Smooth muscle cell (in vitro differentiated cells): ENCODE data around the gene NTPCR. TPM values are rescaled to one million over a fixed set of nuclear protein-coding genes. Genes with fewer than 3 reads are reported as not detected.

Experiments used
- DNase-seq: peaks from one replicate; lab custom pipeline; 2025; ENCODE audit not compliant: unreplicated experiment; lab: John Stamatoyannopoulos, UW
- H2AFZ ChIP-seq: fragments of 200-600 bp; sonication (generic); 2 replicates; pipeline ENCODE4 v1.6.0; 2016; ENCODE audit warnings: antibody characterized with exemption, low read depth, mild to moderate bottlenecking
- H3F3A ChIP-seq: fragments of 200-600 bp; sonication (generic); 2 replicates; pipeline ENCODE4 v1.6.0; 2017; ENCODE audit warnings: antibody characterized with exemption, low read depth
- H3K27ac ChIP-seq: fragments of 200-600 bp; sonication (generic); 2 replicates; pipeline ENCODE4 v1.5.1; 2016; ENCODE audit warnings: low read depth, mild to moderate bottlenecking
- H3K27me3 ChIP-seq: fragments of 200-600 bp; sonication (generic); 2 replicates; pipeline ENCODE4 v1.6.1; 2016; ENCODE audit warnings: low read depth, mild to moderate bottlenecking
- H3K36me3 ChIP-seq: fragments of 200-600 bp; sonication (generic); 2 replicates; pipeline ENCODE4 v1.5.1; 2016; ENCODE audit warnings: low read depth
- H3K4me1 ChIP-seq: fragments of 200-600 bp; sonication (generic); 2 replicates; pipeline ENCODE4 v1.5.1; 2016; ENCODE audit warnings: low read depth
- H3K4me2 ChIP-seq: fragments of 200-600 bp; sonication (generic); 2 replicates; pipeline ENCODE4 v1.6.0; 2016; ENCODE audit warnings: mild to moderate bottlenecking
- H3K4me3 ChIP-seq: fragments of 200-600 bp; sonication (generic); 2 replicates; pipeline ENCODE4 v1.5.1; 2016; ENCODE audit warnings: mild to moderate bottlenecking
- H3K79me2 ChIP-seq: fragments of 200-600 bp; sonication (generic); 2 replicates; pipeline ENCODE4 v1.6.0; 2016; ENCODE audit warnings: low read depth, mild to moderate bottlenecking
- H3K9ac ChIP-seq: fragments of 200-600 bp; sonication (generic); 2 replicates; pipeline ENCODE4 v1.6.0; 2016; ENCODE audit warnings: low read depth
- H3K9me3 ChIP-seq: fragments of 200-600 bp; sonication (generic); replicated peaks from 2 replicates; pipeline ENCODE4 v1.5.1; 2016; ENCODE audit warnings: low read depth
- H4K20me1 ChIP-seq: fragments of 200-600 bp; sonication (generic); 2 replicates; pipeline ENCODE4 v1.6.0; 2016; ENCODE audit warnings: low read depth
- WGBS: methylation state at CpG from one replicate; pipeline ENCODE4 v1.1.7; 2016; ENCODE audit warnings: low lambda C conversion rate; 5-methylcytosine and 5-hydroxymethylcytosine counted together
- polyA plus RNA-seq: library from polyadenylated mRNA; unstranded; fragments of >200 nt; fragmentation: Nextera tagmentation; extraction: Ambion mirVana; gene quantifications from 2 replicates; pipeline ENCODE4 v1.2.1, GENCODE V29; 2016
- total RNA-seq: library from RNA; depleted of rRNA; stranded (reverse); fragments of >200 nt; gene quantifications from 2 replicates; pipeline ENCODE4 v1.2.3, GENCODE V29; 2014
- TF ChIP-seq, protein P1 (sequence below): fragments of 200-600 bp; sonication (generic); IDR thresholded peaks from 2 replicates; pipeline ENCODE4 v1.5.1; 2017; ENCODE audit warnings: borderline replicate concordance, mild to moderate bottlenecking, antibody characterized with exemption; ENCODE audit not compliant: insufficient read depth, poor library complexity, severe bottlenecking

NTPCR gene
- total and polyA plus RNA-seq, 2 experiments from 2014 or later = 39.2 to 54.3 TPM

GRCh38 chr1:232990176-232991128 is 40.0 kb downstream of the NTPCR start:
- no peak overlapping the region for H2AFZ ChIP-seq
- H3F3A ChIP-seq = no peaks in the 10 kb centered on the region
- H3K4me2 ChIP-seq = no peak overlapping the region
- H3K4me3 ChIP-seq = no peak overlapping the region
- no peaks in the 10 kb centered on the region for H3K4me1 ChIP-seq
- no peak for DNase-seq
- no peaks in the 10 kb centered on the region for H3K27me3 ChIP-seq
- TF ChIP-seq, protein P1, sequence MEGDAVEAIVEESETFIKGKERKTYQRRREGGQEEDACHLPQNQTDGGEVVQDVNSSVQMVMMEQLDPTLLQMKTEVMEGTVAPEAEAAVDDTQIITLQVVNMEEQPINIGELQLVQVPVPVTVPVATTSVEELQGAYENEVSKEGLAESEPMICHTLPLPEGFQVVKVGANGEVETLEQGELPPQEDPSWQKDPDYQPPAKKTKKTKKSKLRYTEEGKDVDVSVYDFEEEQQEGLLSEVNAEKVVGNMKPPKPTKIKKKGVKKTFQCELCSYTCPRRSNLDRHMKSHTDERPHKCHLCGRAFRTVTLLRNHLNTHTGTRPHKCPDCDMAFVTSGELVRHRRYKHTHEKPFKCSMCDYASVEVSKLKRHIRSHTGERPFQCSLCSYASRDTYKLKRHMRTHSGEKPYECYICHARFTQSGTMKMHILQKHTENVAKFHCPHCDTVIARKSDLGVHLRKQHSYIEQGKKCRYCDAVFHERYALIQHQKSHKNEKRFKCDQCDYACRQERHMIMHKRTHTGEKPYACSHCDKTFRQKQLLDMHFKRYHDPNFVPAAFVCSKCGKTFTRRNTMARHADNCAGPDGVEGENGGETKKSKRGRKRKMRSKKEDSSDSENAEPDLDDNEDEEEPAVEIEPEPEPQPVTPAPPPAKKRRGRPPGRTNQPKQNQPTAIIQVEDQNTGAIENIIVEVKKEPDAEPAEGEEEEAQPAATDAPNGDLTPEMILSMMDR = no peak
- H3K36me3 ChIP-seq = no peaks in the 10 kb centered on the region
- no peaks in the 10 kb centered on the region for H4K20me1 ChIP-seq
- 96% methylated on average over 20 of the region's 20 CpGs for WGBS
- H3K9me3 ChIP-seq = no peaks in the 10 kb centered on the region
- no peak overlapping the region for H3K27ac ChIP-seq
- no peaks in the 10 kb centered on the region for H3K79me2 ChIP-seq
- H3K9ac ChIP-seq = no peak overlapping the region

- H3F3A ChIP-seq = no peaks in the 10 kb centered on the region
- TF ChIP-seq, protein P1 = no peak
- H3K4me3 ChIP-seq = no peak overlapping the region
- H3K9ac ChIP-seq = no peak overlapping the region
- H3K36me3 ChIP-seq = no peaks in the 10 kb centered on the region
- H3K9me3 ChIP-seq = no peaks in the 10 kb centered on the region
- H3K4me1 ChIP-seq = no peaks in the 10 kb centered on the region
- no peak for DNase-seq
- H3K4me2 ChIP-seq = no peak overlapping the region
- H2AFZ ChIP-seq = no peak overlapping the region
- H3K27ac ChIP-seq = no peak overlapping the region
- H3K27me3 ChIP-seq = no peaks in the 10 kb centered on the region
- no peaks in the 10 kb centered on the region for H4K20me1 ChIP-seq
- H3K79me2 ChIP-seq = no peaks in the 10 kb centered on the region
- WGBS = 73% methylated on average over 3 of the region's 7 CpGs
Measured at GRCh38 chr1:232991238-232991637, 40.8 kb downstream of the NTPCR start.

DNA sequence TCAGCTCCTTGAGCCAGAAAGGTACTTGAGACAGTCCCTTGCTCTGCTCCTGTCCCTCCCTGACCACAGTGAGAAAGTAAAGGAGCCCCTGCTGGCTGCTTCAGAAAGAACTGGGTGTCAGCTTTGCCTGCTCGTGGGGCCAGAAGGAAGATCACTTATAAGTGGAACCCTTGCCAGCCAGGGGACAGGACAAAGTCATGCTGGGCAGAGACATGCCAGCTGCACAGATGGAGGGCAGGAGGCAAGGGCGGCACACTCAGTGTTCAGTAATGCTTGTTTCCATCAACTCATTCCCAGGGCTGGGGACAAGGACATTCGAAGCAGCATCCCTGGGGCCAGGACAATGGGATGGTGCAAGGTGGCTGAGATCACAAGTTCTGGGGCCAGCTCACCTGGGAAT is 41.8 kb downstream of the NTPCR start:
- H3K4me2 ChIP-seq = no peak overlapping the region
- H2AFZ ChIP-seq = no peak overlapping the region
- H4K20me1 ChIP-seq = no peaks in the 10 kb centered on the region
- no peak for DNase-seq
- H3K27ac ChIP-seq = no peak overlapping the region
- no peaks in the 10 kb centered on the region for H3K4me1 ChIP-seq
- TF ChIP-seq, protein P1 = no peak
- no peaks in the 10 kb centered on the region for H3K79me2 ChIP-seq
- 99% methylated on average over 3 of the region's 3 CpGs for WGBS
- H3K9me3 ChIP-seq = no peaks in the 10 kb centered on the region
- H3K4me3 ChIP-seq = no peak overlapping the region
- H3K27me3 ChIP-seq = no peaks in the 10 kb centered on the region
- H3K36me3 ChIP-seq = no peaks in the 10 kb centered on the region
- H3K9ac ChIP-seq = no peak overlapping the region
- no peaks in the 10 kb centered on the region for H3F3A ChIP-seq
